GM18502 (cell line): ENCODE measurements around the gene CAMTA1.

Experiments used
- ATAC-seq: cut with Tn5 transposase; IDR thresholded peaks from one replicate; pipeline ENCODE4 v1.9.1; 2021; ENCODE audit warnings: mild to moderate bottlenecking; ENCODE audit not compliant: unreplicated experiment, poor library complexity

CAMTA1 gene

GRCh38 chr1:7538849-7539768, 753.9 kb downstream of the CAMTA1 start:
- ATAC-seq, result no peak

DNA sequence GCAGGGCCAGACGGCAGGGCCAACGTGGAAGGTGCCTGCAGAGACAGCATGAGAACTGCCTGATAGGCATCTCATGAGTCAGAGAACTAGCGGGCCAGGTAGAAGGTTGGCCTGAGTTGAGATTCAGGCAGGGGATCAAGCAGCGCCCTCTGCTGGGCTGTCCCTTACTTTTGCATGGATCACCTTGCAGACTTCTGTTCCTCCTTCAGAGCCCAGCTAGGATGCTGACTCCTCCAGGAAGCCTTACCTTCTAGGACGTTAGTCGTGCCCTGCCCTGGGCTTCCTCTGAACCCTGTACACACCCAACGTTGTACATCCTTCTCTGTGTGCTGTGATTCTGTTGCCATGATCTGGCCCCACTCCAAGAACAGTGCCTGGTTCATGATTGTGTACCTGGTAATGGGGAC, 754.5 kb downstream of the CAMTA1 start:
- ATAC-seq, result no peak

DNA sequence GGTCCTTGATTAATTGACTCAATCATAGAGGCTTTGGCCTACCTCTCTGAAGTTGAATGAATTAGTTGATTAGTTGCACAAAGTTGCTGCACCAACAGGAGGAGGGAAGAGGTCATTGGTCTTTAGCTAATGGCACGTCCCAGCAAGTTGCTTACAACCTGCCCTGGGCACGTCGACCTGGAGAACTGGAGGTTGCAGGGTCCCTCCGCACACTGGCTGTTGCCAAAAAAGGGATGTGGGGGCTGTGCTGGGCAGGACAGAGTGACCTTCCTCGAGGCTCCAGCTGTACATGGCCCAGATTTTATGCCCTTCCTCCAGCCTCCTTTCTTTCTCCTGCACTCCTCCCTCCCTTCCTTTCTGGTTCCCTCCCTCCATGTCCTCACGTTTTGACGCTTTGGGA, 755.6 kb downstream of the CAMTA1 start:
- no peak for ATAC-seq

DNA sequence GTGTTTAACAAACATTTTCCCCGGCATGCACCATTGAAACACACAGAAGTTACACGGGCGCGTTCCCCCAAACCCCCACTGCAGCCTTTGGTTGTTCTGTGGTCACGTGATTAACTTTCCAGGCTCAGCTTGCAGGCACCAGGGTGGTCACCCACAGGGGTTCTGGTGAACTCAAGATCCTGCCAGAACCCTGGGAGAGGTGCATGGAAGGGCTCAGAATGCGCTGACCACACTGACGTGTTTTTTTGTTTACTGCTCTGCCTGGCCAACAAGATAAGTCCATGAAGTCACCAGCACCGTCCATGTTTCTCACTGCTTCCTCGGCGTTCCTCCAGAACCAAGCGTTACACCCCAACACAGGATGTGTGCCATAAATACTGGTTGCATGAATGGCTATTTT, 756.4 kb downstream of the CAMTA1 start:
- no peak for ATAC-seq

- ATAC-seq, result no peak
Measured at GRCh38 chr1:7543718-7544090, 758.5 kb downstream of the CAMTA1 start.

DNA sequence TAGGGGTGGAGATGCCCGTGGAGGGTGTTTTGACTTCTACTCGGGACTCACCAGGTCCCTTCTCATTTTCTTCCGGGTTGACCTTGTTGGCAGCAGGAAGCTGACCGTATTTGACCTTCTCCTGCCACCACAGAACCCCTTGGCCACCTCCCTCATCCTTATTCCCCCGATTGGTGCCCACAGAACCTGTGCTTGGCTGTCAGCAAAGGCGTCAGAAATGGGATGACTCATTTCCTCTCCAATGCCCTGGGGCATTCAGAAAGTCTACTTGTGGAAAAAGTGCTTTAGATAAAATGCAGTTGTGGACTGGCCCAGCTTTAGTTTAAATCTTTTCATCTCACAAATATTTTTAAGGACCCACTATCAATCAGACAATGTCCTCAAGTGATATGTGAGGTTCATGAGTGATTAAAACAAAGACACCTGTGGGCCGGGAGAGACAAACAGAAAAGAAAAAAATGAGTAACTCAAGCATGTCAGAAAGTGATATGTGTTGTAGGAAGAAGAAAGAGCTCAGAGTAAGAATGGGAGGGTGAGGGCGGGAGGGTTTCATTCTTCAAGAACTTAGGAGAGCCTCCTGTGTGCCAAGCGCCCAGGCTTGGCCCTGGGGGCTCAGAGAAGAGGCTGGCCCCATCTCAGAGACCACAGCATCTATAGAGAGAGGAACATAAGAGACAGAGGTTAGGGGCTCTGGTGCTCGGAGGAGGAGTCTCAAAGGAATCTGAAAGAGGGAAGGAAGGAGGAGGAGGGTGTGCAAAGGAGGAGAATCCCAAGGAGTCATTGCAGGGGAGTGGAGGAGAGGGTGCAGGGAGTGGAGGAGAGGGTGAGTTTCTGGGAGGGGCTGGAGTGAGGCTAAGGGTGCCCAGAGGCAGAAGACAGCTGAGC, 764.3 kb downstream of the CAMTA1 start:
- ATAC-seq, result no peak

DNA sequence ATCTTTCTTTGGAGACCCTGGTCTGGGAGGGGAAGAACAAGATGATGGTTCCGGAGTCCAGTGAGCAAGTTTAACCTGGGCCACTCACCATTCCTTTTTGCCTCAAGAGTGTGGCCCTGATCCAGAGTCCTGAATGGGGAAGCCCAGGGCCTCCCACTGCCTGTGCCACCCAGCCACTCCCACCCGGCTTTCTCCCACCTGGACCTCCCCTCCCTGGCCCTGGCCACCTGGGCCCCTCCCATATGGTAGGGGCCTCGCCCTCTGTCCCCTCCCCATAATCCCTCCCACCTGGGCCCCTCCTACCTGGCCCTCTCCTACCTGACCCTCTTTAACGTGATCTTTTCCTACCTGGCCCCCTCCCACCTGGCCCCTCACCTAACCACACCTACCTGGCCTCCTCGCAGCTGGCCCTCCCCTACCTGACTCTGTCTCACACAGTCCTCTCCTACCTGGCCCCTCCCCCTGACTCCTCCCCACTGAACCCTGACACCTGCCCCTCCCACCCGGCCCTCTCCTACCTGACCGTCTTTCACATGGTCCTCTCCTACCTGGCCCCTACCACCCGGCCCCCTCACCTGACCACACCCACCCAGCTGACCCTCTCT, 765.1 kb downstream of the CAMTA1 start:
- ATAC-seq, result no peak

GRCh38 chr1:7550981-7551380, 765.7 kb downstream of the CAMTA1 start:
- ATAC-seq, result no peak

GRCh38 chr1:7551442-7551841, 766.2 kb downstream of the CAMTA1 start:
- ATAC-seq, result no peak

DNA sequence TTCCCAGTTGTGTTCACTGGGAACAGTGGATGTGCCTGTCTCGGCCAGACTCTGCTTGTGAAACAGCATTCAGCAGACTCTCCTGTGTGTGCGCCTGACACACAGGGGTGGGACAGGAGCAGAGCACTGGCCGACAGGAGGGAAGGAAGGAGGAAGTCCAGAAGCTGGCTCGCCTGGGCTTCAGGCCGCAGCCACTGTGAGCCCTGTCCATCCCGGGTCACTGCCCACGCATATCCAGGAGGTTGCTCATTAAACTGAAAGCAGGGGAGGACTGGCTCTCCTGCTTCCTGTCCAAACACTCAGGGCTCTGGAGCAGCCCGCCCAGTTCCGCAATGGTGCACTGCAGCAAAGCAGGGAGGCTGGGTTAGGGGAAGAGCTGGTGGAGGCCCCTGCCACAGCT, 767.1 kb downstream of the CAMTA1 start:
- ATAC-seq, result no peak

GRCh38 chr1:7553042-7553690, 767.9 kb downstream of the CAMTA1 start:
- no peak for ATAC-seq

DNA sequence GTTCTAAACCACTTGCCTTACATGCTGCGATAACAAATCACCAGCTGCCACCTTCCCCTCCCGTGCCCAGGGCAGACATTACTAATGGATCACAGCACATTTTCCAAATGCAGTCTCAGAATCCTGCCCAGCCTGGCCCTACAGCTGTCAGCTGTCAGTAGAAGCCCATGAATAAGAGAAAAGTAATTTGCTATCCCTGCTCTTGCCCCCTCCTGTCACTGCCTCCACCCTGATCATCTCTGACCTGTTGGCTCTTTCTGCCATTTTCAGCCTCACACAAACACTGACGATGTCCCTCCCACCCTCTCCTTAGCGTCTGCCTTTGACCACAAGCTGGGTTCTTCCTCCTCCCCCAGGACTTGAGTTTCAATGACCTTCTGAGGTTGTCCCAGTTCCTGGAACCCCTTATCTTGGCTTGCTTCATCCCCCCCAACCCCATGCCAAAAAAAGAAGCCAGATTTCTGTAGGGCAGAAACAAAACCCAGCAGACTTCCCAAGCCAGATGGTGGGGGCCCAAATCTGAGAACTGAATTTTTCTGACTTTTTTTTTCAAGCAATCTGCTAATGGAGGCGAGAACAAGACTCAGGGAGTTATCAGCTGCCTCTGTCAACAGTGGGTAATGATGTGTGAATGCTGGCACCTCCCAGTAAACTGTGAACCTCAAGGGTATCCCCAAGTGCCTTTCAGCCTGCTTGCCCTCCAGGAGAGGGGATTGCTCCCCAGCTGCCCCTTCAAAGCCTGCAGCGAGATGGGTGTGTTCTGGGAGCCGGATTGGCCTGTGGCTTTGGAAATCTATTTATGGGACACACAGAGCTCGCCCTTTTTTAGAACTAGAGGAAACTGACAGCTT, 769.4 kb downstream of the CAMTA1 start:
- ATAC-seq, result no peak

DNA sequence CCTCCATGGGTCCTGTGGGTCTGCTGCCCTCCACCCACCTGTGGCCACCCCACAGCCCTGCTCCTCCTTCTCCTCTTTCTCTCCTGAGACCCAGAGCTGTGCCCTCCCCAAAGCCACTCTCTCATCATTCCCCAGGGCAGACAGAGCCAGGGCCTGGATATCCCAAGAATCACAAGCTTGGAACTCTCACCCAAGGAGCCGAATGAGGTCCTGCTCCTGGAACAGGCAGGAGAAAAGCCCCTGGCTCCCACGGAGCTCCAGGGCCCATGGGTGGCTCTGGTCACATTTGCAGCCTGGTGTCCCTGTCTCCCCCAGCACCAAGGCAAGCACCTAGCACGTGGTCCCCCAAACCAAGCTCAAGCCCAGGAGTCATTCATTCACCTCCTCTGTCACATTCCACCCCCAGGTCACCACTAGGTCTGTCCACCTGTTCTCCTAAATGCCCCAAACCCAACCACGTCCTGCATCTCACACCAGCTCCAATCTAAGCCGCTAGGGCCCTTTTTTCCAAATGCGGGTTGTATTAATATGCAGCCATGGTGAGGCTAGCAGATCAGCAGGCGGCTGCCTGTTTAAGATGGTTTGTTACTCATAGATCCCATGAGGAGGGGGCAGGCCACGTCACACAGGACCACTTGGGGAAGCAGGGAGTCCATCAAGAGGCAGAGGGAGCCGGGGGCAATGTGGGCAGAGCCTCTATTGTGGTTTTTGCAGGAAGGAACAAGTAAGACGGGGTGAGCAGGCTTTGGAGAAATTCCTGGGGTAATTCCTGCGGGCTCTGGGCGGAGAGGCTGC, 770.3 kb downstream of the CAMTA1 start:
- no peak for ATAC-seq

GRCh38 chr1:7557301-7557891, 772.1 kb downstream of the CAMTA1 start:
- ATAC-seq, result no peak

DNA sequence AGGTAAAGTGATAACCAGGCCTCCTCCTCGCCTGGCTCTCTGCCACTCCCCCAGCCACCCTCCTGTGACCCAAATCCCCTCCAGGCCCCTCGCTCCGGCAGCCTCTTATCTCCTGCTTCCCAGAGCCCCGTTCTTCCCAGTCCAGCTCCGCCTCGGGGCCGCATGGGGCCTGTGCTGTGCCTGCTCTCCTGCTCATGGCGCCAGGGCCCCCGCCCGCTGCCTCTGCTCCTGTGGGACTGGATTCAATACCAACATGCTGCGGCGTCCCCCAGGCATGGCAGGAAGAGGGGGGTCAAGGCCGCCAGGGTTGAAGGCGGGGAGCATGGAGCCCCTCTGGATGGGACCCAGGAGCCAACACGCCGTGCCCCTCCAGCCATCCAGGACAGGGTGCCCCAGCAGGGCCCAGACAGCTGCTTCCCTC, 772.8 kb downstream of the CAMTA1 start:
- ATAC-seq, result no peak

DNA sequence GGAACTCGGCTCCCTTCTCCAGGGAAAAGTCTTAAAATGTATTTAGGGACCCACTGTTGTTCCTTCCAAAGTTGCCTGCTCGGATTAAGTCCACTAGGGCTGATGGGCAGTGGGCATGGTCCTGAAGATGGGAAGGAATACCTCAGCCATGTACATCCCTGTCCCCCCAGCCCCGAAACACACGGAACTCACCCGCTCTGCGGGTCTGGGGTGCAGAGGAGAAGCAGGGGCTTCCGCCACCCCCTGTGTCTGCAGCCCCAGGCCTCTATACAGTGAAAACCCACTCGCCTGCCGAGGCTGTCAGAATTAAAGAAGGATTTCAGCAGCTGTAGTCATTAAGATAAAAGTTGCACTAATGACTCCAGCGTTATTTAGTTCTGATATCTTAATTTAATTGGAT, 773.2 kb downstream of the CAMTA1 start:
- ATAC-seq, result no peak

DNA sequence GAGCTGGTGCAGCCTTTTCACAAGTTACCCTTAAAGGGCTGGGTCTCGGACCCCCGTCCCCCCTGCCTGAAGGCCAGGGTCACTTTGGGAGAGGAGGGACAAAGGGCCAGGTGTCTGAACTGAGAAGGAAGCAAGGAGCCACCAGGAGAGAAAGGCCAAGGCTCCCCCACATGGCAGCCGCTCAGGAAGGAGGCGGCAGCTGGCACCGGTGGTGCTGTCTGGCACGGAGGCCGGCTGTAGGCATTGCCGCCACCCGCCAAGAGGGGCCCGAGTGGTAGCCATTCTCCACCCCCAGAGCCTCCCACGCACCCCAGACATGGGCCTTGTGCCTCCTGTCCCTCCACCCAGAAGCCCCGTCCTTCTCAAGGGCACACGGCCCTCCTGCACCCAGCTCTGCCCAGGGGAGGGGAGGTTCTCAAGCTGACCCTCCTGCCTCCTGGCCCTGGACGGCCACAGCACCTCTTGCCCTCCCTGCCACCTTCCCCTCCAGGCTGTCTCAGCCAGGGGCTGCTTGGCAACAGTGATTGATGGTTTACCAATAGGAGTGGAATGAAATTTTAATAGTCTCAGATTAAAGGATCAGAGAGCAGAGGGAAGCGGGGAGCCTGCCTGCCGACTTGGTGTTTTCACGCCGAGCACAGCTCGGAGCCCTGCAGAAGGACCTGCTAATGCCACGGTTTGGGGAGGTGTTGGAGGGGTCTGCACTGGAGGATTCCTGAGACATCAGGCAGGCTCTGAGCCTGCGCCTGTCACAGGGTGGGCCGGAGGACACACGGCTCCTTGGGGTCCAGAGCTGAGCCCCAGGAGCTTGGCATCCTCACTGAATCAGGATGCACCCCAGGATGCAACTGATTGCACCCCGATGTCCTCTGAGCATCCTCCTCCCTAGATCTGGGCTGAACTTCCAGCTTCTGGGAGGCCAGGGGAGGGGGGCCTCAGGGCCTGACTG, 773.9 kb downstream of the CAMTA1 start:
- ATAC-seq, result no peak
